COLO829 (cell line): ENCODE data around the gene RFC4.
A peak's percentile ranks its signal among the peaks of the same experiment; 100 is the strongest.
"Not testable (repeated sequence)": the region's sequence is repeated elsewhere in the genome, so short reads cannot be mapped to it uniquely, and the experiment has no call there.

ENCODE experiments used
- DNase-seq: peaks from one replicate; pipeline ENCODE4 v3.0.0; 2012; ENCODE audit warnings: low spot score

The RFC4 gene

GRCh38 chr3:186824430-186825139 is 18.3 kb upstream of the RFC4 start:
- DNase-seq, result no peak

DNA sequence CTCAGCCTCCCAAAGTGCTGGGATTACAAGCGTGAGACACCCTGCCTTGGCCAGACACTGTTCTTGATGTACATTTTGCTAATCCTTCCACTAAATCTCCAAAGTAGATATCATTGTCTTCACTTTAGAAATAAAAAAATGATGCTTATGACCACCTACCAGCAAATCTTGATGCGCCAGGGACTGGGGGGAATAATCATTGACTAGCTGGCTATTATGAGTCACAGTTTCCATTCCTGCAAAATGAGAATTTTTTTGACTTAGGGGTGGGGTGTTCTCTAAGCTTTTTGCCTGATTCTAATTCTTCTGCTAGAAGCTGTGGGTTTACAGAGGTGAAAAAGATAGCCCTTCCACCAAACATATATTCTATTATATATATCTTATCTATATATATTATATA is 17.1 kb upstream of the RFC4 start:
- DNase-seq, result no peak

GRCh38 chr3:186822388-186822759 is 16.1 kb upstream of the RFC4 start:
- not testable (repeated sequence) for DNase-seq

- DNase-seq, result peak; percentile 63
These were observed 15.4 kb upstream of the RFC4 start for GRCh38 chr3:186821429-186822387.

GRCh38 chr3:186818956-186819355 is 12.7 kb upstream of the RFC4 start:
- DNase-seq, result no peak

- DNase-seq, result no peak
These were observed 12.2 kb upstream of the RFC4 start for GRCh38 chr3:186818516-186818915.

GRCh38 chr3:186815435-186815834 is 9.2 kb upstream of the RFC4 start:
- DNase-seq, result peak; percentile 63

- DNase-seq, result no peak
These were observed 7.8 kb upstream of the RFC4 start for GRCh38 chr3:186814100-186814499.

DNA sequence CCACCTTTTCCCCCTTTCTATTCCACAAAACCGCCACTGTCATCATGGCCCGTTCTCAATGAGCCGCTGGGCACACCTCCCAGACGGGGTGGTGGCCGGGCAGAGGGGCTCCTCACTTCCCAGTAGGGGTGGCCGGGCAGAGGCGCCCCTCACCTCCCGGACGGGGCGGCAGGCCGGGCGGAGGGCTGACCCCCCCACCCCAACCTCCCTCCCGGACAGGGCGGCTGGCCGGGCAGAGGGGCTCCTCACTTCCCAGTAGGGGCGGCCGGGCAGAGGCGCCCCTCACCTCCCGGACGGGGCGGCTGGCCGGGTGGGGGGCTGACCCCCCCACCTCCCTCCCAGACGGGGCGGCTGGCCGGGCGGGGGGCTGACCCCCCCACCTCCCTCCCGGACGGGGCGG is 5.0 kb upstream of the RFC4 start:
- not testable (repeated sequence) for DNase-seq

GRCh38 chr3:186810336-186810996 is 4.2 kb upstream of the RFC4 start:
- DNase-seq, result no peak

GRCh38 chr3:186807231-186807630 is 949 bp upstream of the RFC4 start:
- no peak for DNase-seq

DNA sequence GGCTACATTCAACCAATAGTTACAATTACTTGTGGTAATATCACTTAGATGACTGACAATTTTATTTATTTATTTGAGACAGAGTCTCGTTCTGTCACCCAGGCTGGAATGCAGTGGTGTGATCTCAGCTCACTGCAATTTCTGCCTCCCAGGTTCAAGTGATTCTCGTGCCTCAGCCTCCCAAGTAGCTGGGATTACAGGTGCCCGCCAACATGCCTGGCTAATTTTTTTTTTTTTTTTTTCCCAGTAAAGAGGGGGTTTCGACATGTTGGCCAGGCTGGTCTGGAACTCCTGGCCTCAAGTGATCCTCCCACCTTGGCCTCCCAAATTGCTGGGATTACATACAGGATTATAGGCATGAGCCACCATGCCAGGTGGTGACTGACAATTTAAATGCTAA is 2.8 kb downstream of the RFC4 start:
- not testable (repeated sequence) for DNase-seq

DNA sequence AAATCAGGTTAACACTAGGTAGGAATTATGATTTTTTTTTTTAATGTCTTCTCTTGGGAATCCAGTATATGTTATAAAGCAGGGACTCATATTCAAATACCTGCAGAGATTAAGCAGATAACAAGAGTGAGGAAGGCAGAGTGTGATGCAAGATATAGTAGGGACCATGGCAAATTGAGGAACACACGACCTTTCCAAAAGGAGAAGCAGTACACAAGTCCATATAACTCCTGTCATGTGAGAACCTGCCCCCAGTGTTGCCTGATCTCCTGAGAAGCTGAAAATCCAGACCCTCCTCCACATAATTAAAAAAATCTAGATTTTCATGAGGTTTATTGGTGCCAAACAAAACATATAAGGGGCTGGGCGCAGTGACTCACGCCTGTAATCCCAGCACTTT is 3.6 kb downstream of the RFC4 start:
- DNase-seq, result no peak

- DNase-seq, result no peak
These were observed 6.0 kb downstream of the RFC4 start for GRCh38 chr3:186800285-186800684.

GRCh38 chr3:186798239-186798874 is 7.9 kb downstream of the RFC4 start:
- DNase-seq, result no peak

DNA sequence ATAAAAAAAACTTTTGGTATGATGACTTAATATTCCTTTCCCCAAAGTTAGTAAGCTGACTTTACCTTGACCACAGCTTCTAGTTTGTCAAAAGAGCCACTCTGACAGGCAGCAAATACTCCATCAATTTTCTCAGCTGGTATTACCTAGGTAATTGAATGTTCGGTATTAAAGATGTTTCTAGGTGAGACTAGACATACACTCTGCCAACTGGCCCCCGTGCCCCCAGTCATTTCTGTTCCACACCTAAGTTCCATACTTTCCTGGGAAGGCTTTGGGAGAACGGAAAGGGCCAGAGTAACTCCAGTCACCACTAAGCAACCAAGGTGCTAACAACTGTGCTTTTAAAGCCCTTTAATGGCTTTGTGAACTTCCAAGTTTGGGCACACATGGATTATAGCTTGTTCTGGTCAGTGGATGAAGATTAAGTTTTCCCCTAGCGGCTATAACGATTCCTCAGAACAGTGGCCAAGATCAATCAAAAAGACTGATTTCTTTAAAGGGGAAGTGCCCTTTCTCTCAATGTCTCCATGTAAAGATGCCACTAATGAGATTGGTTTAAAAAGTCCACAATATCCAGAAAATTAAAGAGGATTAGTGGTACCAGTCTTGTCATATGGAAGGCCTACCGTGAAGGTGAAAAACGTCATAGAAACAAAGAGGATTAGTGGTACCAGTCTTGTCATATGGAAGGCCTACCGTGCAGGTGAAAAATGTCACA is 15.9 kb downstream of the RFC4 start:
- DNase-seq, result no peak

GRCh38 chr3:186789554-186790260 is 16.6 kb downstream of the RFC4 start:
- no peak for DNase-seq

GRCh38 chr3:186788482-186789370 is 17.6 kb downstream of the RFC4 start:
- no peak for DNase-seq

- DNase-seq, result no peak
These were observed 18.4 kb downstream of the RFC4 start for GRCh38 chr3:186787642-186788481.
